GM21717 (cell line): ENCODE results near the gene TMEM175.
"Not testable (repeated sequence)": the region's sequence is repeated elsewhere in the genome, so short reads cannot be mapped to it uniquely, and the experiment has no call there.

Experiments
- ATAC-seq: cut with Tn5 transposase; IDR thresholded peaks from one replicate; pipeline ENCODE4 v1.9.1; 2021; ENCODE audit warnings: mild to moderate bottlenecking, moderate library complexity; ENCODE audit not compliant: unreplicated experiment

TMEM175 gene

DNA sequence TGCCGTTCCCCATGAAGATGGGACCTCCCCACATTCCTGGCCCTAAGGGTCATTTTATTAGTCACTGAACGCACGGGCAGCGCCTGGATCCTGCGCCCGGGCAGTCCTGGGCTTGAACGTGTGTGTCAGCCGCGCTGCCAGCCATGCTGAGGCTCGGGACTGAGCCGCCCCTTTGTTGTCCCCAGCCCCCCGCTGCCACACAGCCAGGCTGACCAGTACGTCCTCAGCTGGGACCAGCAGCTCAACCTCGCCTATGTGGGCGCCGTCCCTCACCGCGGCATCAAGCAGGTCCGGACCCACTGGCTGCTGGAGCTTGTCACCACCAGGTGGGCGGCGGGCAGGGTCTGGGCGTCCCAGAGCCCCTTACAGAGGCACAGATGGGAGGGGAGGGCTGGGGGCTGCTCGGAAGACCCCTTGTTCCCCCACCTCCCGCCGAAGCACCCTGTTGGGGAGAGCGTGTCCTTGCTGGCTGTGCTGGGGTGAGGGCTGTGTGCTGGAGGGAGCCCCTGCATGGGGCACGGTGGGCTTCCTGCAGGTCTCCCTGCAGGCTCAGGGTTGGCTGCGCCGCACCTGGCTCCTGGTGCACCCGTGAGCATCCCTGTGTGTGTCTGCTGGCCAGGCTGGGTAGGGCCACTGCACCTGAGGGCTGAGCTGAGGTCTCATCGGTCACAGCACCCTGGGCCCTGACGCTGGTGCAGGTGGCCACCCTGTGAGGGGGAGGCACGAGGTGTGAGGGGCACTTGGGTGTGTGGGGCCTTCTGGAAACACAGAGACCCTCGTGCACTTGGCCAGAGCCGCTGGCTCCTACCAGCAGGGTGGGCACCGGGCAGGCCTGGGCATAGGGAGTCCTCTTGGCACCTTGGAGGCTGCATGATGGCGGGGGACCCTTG lies 55.6 kb downstream of the TMEM175 start:
- ATAC-seq = no peak

DNA sequence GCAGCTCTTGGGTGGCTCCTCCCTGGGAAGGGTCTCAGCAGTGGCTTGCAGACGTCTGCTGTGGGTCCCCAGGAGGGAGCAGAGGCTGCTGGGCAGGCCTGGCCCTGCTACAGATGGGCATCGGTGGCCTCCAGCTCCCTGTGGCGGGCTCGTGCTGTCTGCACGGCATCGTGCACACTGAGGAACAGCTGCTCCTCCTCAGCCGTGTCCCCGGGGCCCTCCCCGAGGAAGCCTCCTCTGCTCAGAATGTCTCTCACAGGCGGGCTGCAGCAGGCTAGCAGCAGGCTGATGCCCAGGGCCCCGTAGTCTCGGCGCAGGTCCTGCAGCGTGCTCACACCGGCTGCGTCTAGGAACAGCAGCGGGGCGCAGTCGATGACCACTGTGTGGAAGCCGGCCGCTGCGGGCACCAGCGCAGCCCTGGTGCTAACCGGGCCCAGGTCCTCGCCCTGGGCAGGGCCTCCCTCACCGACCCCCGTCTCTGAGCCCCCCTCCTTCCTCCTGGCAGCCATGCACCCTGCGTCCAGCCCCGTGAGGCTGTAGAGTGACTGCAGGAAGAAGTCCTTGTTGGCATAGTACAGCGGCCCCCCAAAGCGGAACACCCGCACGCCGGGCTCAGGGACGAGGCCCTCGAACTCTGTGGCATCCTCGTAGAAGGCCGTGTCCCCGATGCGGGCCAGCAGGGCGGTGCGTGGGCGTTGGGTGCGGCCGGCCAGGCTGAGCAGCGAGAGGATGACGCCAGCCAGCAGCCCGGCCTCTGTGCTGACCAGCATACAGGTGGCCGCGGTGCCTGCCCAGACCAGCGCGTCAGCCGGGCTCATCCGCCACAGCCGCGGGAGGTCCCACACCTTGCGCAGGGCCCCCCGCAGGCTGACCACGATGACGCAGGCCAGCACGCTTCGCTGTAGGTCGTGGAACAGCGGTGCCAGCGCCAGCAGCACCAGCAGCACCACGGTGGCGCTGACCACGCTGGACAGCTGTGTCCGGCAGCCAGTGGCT lies 56.8 kb downstream of the TMEM175 start:
- no peak for ATAC-seq

GRCh38 chr4:989722-990471 lies 57.6 kb downstream of the TMEM175 start:
- no peak for ATAC-seq

GRCh38 chr4:990746-991367 lies 58.6 kb downstream of the TMEM175 start:
- ATAC-seq = no peak

- ATAC-seq = no peak
These were observed 59.4 kb downstream of the TMEM175 start for GRCh38 chr4:991451-992296.

DNA sequence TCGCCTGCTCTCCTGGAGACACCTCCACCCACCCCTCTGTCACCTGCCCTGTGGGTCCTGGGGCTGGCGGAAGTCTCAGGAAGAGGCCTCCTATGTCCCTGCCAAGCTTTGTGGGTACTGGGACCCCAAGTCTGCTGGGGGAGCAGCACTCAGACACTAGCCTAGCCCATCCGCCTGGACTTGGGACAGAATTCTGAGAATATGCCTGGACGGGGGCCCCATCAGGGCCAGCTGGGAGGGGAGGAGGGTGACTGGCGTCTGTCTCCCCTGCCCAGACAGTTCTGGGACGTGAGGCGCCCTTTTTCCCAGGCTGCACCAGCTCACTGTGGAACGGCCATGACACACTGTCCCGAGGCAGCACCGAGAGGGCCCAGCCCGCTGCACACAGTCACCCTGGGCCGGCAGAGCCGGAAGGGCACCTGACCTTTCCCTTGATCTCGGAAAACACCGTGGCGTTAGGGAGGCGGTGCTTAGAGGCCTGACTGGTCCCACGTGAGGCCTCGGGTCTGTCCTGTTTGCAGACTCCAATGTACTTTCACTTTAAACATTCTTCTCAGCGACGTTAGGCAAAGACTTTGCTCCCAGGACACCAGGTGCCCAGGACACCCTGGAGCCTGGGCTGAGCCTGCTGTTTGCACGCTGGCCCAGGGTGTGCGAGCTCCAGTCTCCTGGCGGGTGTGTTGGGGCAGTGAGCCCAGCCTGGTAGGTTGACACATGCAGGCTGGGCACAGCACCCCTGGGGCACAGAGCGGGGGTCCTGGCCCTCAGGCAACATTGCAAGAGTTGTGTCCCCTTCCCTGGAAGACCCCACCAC lies 60.2 kb downstream of the TMEM175 start:
- ATAC-seq = no peak

GRCh38 chr4:993111-994029 lies 61.1 kb downstream of the TMEM175 start, which contains the start of gene SLC26A1:
Gene SLC26A1, minus strand, starts transcription at chr4:993404. Its CDS starts 1,701 bp downstream, at chr4:991703.
- ATAC-seq = no peak

- no peak for ATAC-seq
These were observed 63.2 kb downstream of the TMEM175 start for GRCh38 chr4:995311-996026.

- no peak for ATAC-seq
These were observed 64.1 kb downstream of the TMEM175 start for GRCh38 chr4:996030-996996.

DNA sequence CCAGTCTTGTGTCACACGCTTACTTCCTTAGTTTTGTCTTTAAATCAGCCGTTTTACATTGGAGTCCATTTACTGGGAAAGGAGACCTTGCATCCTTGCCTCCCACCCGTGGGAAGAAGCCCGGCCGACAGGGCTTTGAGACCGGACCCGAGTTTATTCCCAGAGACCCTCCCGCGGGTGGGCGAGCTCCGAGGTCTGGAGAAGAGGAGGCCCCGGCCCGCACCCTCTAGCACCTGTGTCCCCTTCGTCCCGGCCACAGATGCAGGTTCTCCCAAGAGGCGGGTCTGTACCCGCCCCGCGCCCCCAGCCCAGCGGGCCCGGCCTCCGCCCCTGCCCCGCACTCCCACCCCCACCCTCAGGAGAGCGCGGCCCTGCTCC lies 64.7 kb downstream of the TMEM175 start:
- no peak for ATAC-seq

DNA sequence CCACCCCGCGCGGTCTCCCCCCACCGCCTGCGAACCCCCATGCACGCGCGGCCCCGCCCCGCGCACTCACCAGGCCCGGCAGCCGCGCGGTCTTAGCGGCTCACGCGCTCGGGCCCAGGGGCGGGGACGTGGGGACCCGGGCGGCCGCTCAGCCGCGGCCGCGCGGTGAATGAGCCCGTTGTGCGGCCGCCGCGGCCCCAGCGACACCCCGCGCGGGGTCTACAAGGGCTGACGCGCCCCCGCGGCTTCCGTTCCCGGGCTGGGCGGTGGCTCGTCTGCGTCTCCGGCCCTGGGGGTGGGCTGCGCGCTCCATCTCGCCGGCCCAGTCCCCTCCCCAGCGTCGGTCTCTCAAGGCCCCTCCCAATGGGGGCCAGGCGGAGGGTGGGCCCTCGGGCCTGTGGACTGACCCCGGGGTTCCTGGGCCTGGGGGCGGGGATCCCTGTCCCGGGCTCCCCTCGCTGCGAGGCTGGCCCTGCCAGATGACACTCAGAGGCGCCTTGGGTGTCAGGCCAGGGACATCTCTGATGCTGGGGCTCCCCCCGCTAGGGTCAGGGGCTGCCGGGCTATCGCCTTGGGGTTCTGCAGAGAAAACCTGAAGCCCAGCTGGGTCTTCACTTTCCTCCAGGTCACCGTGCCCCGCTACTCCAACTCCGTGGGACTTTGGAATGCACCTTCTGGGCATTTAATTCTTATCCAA lies 65.3 kb downstream of the TMEM175 start:
- no peak for ATAC-seq

GRCh38 chr4:998096-998691 lies 65.9 kb downstream of the TMEM175 start:
- ATAC-seq = no peak

GRCh38 chr4:999240-999863 lies 67.1 kb downstream of the TMEM175 start:
- ATAC-seq = not testable (repeated sequence)

- ATAC-seq = no peak
These were observed 67.7 kb downstream of the TMEM175 start for GRCh38 chr4:999882-1000425.
